HG02885 (cell line): ENCODE results near the gene KSR1.

ENCODE experiments used
- ATAC-seq: cut with Tn5 transposase; IDR thresholded peaks from one replicate; pipeline ENCODE4 v1.9.1; 2021; ENCODE audit warnings: mild to moderate bottlenecking; ENCODE audit not compliant: unreplicated experiment, poor library complexity

KSR1 gene

DNA sequence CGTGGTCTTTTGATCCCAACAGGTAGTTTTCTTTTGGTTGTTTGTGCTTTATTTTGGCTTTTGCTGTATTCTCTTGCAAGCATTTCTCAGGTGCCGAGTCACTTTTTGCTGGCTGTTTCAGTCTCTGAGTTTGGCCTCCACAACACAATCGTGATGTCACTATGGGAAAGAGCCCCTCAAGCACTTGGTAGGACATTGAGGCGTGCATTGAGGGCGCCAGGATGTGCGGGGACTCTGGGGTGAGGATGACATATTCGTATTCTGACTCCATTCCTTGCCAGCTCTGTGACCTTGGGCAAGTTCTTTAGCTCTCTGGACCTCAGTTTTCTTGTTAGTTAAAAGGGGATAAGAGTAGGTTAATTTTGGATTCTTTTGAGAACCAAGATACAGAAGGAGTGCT, 13.0 kb downstream of the KSR1 start:
- ATAC-seq = no peak

DNA sequence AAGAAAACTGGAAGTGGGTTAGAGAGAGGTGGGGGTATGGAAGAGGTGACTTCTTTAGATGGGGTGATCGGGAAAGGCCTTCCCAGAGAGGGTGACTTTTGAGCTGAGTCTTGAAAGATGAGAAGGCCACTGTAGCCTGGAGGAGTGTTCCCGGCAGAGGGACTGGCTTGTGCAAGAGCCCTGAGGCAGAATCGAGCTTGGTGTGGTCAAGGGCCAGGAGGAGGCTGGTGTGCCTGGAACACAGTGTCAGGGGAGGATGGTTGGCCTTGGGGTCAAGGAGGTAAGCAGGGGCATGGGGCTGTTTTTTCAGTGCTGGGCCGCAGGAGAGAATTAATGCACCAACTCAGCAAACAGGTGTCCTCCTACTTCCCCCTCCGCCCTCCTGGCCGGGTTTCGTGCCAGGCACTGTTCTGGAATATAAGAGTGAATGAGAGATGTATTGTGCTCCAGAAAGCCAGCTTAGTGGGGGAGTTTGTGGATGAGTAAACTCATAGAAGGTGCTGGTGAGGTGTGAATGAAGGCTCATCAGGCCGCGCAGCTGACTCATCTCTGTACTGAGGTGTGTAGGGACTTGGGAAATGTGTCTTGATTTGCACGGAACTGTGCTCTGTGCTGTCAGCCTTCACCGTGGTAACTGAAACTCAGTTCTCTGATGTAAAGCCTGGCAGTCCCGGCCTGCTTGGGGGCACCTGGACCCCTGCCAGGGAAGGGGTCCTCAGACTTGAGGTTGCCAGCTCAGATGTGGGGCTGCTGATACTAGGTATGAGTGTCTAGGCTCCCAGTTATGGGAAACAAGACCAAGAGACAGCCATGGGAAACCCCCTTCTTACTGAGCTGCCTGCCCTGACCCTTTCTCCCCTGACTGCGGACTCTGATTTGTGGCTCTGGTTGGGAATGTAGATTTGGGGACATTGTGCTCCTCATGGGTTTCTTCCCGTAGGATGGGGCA, 15.3 kb downstream of the KSR1 start:
- peak; percentile 71 for ATAC-seq

DNA sequence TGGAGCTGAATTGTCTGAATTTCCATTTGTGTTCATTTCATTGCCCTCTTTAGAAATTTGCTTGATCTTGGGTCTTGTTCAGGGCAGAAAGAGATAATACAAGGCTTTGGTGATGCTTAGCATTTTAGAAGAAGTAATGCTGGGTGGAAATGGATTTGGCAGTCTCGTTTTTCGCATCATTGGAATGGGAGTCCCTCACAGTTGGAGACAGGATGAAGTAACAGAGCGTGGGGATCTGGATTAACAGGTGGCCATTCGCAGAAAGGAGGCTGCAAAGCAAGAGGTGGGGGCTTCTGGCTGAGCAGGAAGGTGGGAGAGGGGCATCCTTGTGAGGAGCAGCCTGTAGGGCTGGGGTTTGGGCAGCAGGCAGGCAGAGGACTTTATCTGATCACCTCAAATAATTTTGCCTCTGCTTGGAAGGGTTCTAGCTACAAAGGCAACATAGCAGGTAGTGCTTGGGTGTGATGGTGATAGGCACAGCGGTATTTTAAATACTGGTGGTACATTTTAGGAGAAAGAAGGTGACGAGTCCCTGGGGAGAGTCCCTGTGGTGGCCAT, 17.0 kb downstream of the KSR1 start:
- no peak for ATAC-seq

DNA sequence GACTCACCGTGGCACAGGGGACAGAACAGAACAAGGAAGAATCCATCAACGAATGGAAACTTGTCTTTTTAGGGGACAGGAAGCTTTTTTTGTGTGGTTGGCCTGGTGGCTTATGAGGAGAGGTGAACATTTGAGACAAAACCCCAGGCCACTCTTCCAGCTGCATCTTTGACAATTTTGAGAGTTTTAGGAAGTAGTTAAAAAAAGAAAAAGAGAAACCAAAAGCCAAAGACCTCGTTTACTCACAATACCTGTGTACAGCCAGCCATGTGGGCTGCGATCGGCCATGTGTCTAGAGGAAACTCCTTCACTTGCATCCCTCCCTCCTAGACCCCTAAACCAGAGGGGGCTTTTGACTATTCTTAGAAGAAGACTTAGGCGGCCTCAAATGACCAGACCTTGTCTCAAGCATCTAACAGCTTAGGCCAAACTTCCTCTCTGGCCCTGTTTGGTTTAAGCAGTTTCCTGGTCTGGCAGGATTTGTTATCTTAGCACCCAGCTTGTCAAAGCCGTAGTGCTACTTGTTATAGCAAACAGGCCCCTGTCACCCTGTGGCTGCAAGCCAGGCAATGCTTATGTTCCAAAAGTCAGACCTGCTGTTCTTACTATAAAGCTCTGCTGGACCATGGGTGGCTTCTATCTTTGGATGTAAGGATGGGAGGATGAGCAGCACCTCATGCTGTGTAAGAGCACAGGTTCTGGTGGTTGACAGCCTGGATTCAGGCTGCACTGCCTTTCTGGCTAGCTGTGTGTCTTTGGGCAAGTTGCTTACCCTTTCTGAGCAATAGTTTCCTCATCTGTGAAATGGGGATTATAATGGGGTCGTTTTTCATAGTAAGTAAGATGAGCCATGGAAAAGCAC, 17.7 kb downstream of the KSR1 start:
- ATAC-seq = peak; percentile 38

DNA sequence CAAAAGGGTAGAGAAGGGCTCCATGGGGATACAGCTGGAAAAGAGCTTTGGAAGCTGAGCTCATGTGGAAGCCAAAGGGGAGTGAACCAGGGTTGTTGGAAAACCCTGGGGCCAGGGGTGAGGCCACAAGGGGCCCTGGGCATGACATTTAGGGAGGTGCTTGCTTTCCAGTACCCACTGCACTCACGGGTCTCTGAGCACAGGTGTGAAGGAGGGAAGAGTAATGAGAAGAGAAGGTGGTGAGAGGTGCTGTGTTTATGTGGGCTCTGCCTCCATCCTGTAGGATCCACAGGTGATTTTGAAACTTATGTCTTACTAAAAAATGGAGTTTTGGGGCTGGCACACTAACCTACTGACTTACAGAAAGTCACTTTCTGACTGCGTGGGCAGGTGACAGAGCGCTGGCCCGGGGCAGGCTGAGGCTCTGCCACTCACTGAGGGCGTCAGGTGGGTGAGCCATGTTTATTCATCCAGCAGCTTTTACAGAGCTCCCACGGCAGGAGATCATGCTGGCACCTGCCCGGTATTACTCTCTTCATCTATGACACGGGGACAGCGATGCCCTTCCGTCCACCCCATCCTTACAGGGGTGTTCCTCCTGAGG, 18.9 kb downstream of the KSR1 start:
- no peak for ATAC-seq

DNA sequence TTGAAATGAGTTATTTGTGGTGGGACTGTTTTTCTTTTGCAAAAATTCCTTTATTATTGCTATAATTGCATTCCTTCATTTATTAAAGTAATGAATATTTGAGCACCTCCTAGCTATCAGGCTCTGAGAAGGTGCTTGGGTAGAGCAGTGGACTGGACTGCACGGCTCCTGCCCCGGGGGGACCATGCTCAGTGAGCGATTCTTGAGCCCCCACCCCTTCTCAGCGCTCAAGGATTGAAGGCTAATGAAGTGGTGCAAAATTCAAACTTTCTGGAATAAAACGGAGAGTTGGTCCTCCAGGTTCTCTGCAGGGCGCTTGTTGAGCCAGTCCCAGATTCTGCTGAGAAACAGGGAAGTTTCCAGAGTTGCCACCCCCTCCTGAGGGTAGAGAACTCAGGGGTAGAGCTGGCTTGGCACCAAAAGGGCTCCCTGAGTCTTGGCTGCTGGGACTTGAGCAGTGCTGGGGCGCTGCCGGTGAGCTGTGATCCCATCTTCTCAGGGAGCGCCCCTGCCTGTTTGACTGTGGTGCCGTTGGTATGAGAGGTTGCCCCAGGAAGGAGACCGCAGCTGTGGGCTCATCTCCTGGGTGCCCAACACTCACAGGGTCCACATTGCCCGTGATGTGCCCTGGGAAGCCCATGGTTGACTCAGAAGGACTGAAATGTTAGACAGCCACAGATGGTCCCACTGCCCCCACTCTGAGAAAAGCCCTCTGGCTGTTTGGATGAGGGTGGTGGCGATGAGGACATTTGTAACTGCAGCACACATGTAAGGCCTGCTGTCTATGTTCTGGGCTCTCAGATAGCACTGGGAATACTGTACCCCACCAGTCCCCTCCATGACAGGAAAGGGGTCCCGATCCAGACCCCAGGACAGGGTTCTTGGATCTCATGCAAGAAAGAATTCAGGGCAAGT, 20.0 kb downstream of the KSR1 start:
- no peak for ATAC-seq

DNA sequence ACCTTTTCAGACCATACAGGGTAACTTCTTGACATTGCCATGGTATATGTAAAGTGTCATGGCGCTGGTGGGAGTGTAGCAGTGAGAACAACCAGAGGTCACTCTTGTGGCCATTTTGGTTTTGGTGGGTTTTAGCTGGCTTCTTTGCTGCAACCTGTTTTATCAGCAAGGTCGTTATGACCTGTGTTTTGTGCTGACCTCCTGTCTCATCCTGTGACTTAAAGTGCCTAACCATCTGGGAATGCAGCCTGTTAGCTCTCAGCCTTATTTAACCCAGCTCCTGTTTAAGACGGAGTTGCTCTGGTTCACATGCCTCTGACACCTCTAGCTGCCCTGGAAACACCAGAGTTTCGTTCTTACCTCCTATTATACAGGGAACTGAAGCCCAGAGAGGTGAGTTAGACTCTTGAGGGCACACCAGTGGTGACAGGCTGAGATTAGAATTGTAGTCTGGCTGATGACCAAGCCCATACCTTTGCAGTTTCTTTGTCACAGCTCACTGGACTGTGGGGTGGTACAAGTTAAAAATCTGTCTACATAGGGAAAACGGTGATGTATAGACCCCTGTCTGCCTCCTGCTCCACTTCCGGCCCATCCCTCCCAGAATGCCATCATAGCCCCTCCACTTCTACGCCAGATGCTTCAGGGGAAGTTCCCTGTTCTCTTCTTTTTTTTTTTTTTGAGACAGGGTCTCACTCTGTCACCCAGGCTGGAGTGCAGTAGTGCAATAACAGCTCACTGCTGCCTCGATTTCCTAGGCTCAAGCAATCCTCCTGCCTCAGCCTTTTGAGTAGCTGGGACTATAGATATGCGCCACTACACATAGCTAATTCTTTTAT, 21.0 kb downstream of the KSR1 start:
- ATAC-seq = peak; percentile 41

DNA sequence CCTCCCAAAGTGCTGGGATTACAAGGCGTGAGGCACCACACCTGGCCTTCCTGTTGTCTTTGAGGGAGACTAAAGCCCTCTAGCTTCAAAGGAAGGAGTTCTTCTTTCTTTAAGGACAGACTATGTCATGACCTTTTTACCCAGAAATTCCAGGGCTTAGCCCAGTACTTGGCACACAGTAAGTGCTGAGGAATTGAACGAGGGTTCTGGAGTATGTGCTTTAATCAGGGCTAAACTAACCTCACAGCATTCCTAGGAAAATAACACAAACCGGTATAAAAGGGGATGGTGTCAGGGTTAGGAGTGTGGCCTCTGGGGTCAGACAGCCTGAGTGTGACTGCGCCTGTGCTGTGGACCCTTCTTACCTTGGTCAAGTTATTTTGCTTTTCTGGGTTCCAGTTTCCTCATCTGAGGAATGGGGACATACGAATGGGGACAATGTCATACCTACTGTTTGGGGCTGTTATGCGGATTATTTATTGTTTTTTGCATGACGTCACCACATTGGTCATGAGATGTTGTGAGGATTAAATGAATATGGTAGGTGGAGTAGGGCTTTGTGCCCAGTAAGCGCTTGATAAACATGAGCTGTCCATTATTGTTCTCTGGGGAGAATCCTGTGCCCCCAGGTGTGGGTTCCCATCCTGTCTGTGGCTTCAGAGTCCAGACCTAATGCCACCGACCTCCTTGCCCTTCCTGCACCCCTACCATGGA, 21.9 kb downstream of the KSR1 start:
- ATAC-seq = no peak

DNA sequence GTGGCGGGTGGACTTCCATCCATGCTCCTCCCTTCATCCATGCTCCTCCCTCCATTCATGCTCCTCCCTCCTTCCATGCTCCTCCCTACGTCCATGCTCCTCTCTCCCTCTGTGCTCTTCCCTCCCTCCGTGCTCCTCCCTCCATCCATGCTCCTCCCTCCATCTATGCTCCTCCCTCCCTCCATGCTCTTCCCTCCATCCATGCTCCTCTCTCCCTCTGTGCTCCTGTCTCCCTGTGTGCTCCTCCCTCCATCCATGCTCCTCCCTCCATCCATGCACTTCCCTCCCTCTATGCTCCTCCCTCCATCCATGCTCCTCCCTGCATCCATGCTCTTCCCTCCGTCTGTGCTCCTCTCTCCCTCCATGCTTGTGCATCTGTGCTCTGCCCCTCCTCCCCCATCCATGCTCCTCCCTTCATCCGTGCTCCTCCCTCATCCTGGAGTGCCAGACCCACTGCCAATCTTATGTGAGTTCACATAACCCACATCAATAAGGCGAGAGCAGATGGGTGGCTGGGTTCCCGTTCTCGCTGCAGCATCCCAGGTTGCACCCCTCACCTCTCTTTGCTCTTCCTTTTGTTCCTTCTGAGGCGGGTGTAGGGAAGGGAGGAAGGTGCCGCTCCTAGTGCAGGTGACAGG, 22.8 kb downstream of the KSR1 start:
- no peak for ATAC-seq

DNA sequence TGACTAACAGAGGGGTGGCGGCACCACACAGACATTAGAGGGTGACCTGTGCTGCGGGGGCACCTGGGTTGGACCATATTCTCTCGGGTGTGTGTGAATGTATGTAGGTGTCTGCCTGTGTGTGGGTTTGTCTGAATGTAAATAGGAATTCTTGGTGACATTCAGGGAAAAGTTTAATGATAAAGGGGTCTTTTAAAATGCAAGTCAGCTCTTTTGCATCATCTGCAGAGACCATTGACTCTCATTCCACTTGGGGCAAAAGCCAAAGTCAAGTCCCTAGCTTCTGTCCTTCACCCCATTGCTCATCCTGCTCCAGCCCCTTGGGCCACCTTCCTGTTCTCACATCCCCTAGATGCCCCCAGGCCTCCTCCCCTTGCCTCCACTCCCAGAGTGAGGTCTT, 23.6 kb downstream of the KSR1 start:
- ATAC-seq = no peak

DNA sequence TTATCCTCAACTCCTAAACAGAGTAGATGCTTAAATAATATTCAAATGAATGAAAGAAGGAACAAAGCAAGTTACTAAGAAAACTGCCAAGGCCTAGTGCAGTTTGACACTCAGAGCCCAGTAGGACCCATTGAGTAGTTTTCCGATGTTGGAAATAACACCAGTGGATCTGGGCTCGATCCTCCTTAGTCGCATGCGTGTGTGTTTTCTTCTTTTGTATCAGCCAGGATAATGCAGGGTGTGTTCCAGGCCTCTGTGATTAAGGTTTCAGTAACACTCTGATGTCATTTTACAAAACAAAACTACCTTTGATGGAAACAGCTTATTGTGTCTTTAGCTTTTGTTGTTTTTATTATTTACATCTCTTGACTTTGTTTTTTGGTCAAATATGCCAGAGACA, 24.5 kb downstream of the KSR1 start:
- ATAC-seq = no peak

DNA sequence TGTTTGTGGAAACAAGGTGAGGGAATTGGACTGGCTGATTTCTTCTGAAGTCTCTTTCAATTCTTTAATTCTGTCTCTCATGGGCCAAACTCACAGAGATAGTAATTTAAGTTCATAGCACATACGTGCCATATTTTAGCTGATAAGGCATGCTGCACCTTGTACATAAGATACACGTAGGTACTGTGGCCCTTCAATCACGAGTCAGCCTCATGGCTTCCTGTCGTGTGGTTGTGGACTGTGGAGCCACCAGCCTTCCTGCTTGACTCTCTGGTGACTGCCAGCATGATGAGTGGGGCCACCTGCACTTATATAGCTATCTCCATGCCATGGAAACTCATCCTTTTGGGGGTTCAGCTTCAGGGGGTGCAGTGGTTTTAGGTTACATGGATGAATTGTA, 25.1 kb downstream of the KSR1 start:
- ATAC-seq = peak; percentile 59

DNA sequence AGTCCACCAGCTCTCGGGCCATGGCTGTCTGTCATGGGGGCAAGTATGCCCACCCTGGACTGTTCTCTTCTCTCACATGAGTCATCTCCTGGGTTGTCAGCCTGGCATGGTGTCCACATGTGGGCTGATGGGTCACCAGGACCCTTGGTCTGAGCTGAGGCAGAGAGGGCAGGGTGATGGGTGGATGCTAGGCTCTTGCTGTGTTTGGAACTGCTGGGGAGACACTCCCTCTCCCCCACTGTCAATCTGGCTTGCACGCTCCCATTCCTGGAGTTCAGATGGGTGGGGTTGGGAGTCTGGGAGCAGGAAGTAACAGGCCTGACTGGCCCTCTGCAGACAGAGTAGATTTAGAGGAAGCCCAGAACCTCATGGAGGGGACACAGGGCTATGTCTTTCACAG, 28.9 kb downstream of the KSR1 start:
- ATAC-seq = no peak

DNA sequence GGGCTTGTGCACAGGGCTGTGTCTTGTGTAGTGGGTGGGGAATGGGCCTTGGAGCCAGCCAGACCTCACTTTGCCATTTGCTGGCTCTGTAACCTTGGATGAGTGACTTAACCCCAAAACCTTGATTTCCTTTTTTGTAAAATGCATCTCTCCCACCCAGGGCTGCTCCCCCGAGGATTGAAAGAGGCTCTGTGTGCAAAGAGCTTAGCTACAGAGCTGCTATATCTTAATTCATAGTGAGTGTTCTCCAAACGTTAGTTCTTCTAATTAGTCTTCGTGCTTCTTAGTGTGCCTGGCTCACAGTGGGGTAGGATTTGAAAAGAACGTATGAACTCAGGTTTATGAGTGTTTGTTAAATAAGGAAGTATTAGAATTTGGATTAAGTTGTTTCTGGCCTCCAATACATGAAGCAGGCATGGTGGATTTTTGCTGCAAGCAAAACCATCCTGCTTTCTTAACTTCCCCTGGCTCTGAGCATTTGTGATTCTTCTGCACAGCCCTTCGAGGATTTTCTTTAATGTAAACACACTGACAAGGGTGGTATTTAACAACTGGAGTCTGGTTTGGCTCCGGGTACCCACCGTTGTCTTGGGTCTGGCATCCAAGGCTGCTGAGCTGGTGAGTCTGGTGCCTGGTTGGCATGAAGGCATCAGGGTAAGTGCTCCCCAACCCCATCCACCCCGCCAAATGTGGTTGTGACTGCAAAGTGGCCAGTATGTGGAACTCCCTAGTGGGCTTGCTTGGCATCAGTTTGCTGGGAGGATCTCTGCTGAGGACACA, 29.7 kb downstream of the KSR1 start:
- no peak for ATAC-seq

DNA sequence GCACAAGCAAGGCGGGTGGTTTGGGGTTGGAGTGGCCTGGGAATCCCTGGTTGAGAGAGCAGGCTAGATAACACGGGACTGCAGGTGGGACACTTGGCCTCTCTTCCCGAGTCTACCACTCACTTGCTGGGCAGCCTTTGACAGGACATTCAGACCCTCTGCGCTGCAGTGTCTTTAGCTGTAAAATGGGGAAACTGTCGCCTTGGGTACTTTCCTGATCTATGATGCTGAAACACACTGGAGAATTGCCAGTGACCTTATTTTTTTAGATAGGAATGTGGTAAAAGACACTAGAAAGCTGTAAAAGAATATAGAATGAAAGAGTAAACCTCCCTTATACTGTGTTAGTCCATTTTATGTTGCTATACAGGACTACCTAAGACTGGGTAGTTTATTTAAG, 30.5 kb downstream of the KSR1 start:
- no peak for ATAC-seq

DNA sequence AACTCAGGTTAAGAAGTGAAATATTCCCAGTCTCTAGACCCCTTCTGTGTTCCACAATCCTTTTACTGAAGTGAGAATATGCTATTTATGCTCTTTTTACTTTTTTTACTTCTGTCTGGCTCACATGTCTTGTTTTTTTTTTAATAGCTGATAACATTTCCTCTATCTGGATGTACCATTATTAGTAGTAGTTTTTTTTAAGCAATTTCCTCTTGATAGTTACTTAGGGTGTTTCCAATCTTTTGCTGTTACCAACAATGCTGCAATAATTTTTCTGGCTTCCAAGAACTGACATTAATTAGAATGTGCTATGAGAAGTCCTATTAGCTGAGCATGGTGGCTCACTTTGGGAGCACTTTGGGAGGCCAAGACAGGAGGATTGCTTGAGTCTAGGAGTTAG, 32.0 kb downstream of the KSR1 start:
- no peak for ATAC-seq
